Stomach (tissue), 4 donors: Measurements from ENCODE around the gene MED17.

ENCODE experiments used
- CTCF ChIP-seq, 7 experiments: fragments of 450-650 bp in 4 of 7; fragments of 200-600 bp in 3 of 7; sonication (generic) in 3 of 7; IDR thresholded peaks; one replicate each; pipeline ENCODE4 v1.5.1; 2016 to 2019; ENCODE audit warnings: antibody characterized with exemption in 7 of 7, control low read depth in 2 of 7, mild to moderate bottlenecking in 1 of 7
- POLR2A ChIP-seq, 4 donors: fragments of 450-650 bp; IDR thresholded peaks; one replicate each; pipeline ENCODE4 v1.6.1; 2016; ENCODE audit warnings: antibody characterized with exemption in 4 of 4, control low read depth in 2 of 4, mild to moderate bottlenecking in 1 of 4, moderate library complexity in 1 of 4
- POLR2AphosphoS5 ChIP-seq, 3 donors: sonication (generic); formaldehyde crosslinking; IDR thresholded peaks; one replicate each; pipeline ENCODE4 v1.6.1; 2016; ENCODE audit warnings: antibody characterized with exemption in 3 of 3

DNA sequence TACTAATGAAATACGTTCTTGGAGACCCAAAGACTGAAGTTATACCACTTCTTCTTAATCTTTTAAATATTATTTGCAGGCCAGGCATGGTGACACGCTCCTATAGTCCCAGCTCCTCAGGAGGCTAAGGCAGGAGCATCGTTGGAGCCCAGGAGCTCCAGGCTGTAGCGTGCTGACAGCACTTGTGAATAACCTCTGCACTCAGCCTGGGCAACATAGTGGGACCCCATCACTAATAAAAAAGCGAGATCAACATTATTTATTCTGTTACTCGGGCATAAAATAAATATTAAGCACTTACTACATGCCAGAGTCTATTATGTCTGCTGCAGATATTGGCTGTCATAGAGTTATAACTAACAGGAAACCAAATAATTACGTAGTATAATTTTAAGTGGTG, 720 bp upstream of the MED17 start:
- no peak for TF ChIP-seq POLR2A (IDR thresholded peaks at IDR 0.05)
- no peak for TF ChIP-seq POLR2AphosphoS5 (IDR thresholded peaks at IDR 0.05)
- no peak for TF ChIP-seq CTCF (IDR thresholded peaks at IDR 0.05)
